Activated CD8-positive, alpha-beta memory T cell treated with anti-CD3 and anti-CD28 coated beads for 36 hours (primary cell): ENCODE data around the gene F11. TPM values are rescaled to one million over a fixed set of nuclear protein-coding genes. Genes with fewer than 3 reads are reported as not detected.
"Not testable (repeated sequence)": the region's sequence is repeated elsewhere in the genome, so short reads cannot be mapped to it uniquely, and the experiment has no call there.

Experiments
- CTCF ChIA-PET: fragments of 350-600 bp; sonication (Branson Sonifier 250); formaldehyde crosslinking; loops from one replicate; lab custom pipeline; 2021; ENCODE audit warnings: antibody characterized with exemption; lab: Charles Lee
- POLR2A ChIA-PET: fragments of 350-600 bp; sonication (Branson Sonifier 250); formaldehyde crosslinking; loops from one replicate; lab custom pipeline; 2021; ENCODE audit warnings: antibody characterized with exemption; lab: Charles Lee
- total RNA-seq, 2 experiments: library from RNA; stranded (reverse); gene quantifications; one replicate each; pipeline ENCODE4 v1.2.3, GENCODE V29; 2021

F11 gene
- total RNA-seq, 2 experiments from 2014 or later = not detected

DNA sequence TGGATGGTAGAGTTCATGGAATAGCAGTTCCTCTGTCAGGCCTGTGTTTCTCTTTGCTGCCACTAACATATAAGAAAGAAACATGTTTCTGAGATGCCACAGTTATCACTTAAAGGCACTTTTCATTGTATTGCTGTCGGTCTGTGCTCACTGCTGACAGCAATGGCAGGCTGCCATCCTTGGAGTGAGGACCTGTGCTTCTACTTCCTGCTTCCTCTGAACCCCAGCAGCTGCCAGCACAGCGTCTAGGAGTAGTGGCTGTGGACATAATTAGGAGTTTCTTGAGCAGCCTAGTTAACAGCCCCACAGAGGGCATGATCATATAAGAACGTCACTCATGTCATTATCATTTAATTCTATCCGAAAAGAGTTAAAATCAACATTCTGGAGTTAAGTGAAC, 30.5 kb downstream of the F11 start:
- ChIA-PET CTCF (interaction anchor here (0.7 kb wide), 1 partner anchor 291 kb away, joined by 3 read pairs; no protein-coding TSS in a partner anchor), POLR2A (no interaction called here)

- ChIA-PET CTCF (no interaction called here), POLR2A (no interaction called here)
Observed at GRCh38 chr4:186297013-186297645, 31.1 kb downstream of the F11 start.

DNA sequence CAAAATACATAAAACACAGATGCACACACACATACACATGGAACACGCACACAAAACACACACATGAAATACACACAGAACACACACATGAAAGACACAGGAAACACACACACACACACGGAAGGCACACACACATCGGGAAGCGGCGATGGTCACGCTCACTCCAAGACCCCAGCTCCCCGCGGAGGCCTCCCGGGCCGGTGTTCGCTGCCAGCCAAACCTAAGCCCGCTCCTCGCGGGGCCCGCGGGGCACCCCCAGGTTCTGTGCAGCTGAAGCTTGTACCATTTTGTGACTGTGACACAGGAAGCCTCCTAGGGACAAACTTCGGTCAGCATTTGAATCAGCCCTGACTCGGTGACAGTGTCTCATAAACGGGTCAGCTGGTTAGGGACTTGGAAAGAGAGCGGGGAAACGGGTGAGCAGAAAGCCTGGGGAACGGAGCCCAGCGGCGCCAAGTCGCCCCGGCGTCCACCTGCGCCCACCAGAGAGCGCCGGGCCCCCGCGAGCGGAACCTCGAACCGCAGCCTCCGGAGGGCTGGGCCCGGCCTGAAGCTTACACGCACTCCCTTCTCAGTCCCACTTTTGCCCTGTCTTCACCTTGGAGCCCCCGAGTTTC, 32.1 kb downstream of the F11 start:
- POLR2A ChIA-PET = no interaction called here

DNA sequence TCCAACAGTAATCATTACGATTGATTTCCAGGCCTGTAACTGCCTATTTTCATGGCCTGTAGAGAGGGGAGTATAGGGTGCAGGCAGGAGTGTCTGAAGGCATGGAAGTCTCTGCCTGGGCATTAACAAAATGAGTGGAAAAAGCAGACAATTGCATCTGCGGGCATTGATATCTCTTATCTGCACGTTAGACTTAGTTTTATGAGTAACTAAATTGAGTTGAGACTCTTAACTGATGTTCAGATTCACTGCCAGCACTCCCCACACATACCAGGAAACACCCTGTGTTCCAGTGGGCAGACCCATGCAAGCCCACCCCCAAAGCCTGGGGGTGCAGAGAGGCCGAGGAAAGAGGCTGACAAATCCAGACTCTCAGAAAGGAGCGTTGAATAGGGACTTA, 33.3 kb downstream of the F11 start:
- ChIA-PET POLR2A (no interaction called here), CTCF (interaction anchor here (0.6 kb wide), 1 partner anchor 212 kb away, joined by 3 read pairs; no protein-coding TSS in a partner anchor)

More for the DNA sequence above, 32.1 kb downstream of the F11 start:
- CTCF ChIA-PET = no interaction called here

DNA sequence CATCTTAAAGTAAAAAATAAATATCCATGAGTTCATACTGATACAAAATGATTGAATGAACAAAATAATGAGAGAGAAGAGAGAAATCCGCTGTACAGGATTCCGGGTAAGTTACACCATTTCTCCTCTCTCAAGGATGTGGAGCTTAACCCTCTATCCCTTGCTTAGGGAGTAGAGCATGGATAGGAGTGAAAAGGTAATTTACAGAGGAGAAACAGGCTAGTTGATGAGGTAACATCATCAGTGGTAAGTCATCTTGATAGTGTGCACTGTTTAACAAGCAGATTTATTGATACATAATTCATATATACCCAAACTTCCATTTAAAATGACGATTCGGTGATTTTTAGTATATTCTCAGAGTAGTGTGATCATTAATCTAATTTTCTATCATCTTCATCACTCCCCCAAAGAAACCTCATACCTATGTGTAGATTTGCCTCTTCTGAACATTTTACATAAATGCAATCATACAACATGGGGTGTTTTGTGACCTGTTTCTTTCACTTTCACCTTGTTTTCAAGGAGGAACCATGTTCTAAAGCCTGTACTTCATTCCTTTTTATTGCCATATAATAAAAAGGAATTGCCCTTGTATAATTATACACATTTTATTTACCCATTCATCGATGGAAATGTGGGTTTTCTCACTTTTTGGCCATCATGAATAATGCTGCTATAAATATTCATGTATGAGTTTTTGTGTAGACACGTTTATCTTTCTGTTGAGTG, 34.8 kb downstream of the F11 start:
- CTCF ChIA-PET = no interaction called here
- POLR2A ChIA-PET = no interaction called here

DNA sequence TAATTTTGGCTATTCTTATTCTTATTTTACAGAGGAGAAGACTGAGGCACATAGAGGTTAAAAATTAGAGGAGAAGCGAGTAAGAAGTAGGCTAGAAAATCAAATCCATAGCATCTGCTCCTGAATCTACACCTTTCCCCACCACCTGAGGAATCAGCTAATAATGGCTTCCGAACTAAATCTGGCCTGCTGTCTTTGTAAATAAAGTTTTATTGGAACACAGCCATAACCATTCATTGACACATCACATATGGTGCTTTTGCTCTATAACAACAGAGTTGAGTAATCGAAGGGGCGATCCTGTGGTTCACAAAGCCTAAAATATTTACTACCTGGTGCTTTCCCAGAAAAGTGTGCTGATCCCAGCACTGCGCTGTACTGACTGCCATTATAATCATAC, 38.2 kb downstream of the F11 start:
- CTCF ChIA-PET = no interaction called here
- POLR2A ChIA-PET = no interaction called here

GRCh38 chr4:186304866-186305505, 39.0 kb downstream of the F11 start:
- POLR2A ChIA-PET = no interaction called here
- CTCF ChIA-PET = no interaction called here

DNA sequence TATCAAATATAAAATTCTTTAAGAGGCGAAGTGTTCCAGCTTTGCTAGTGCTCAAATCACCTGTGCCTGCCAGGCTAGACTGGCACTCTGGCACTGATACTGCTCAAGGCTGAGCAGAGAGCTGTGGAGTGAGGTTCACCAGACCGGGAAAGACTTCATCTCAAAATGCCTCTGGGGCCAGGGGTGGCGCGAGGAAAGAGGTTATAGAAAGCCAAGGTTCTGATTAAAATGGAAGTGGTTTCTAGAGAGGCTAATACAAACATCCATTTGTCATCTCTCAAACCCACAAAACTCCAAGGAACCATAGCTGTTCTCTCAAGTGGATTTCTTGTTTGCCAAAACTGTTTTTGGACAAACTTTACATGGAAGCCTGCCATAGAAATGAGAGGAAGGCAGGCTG, 41.5 kb downstream of the F11 start:
- CTCF ChIA-PET = no interaction called here
- POLR2A ChIA-PET = no interaction called here

- POLR2A ChIA-PET = no interaction called here
- CTCF ChIA-PET = no interaction called here
Observed at GRCh38 chr4:186307916-186308315, 41.9 kb downstream of the F11 start.

- POLR2A ChIA-PET = no interaction called here
- CTCF ChIA-PET = no interaction called here
Observed at GRCh38 chr4:186318481-186318880, 52.5 kb downstream of the F11 start.

DNA sequence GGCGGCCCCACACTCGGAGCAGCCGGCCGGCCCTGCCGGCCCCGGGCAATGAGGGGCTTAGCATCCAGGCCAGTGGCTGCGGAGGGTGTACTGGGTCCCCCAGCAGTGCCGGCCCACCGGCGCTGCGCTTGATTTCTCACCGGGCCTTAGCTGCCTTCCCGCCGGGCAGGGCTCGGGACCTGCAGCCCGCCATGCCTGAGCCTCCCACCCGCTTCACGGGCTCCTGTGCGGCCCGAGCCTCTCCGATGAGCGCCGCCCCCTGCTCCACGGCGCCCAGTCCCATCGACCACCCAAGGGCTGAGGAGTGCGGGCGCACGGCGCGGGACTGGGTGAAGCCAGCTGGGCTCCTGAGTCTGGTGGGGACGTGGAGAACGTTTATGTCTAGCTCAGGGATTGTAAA, 58.7 kb downstream of the F11 start:
- POLR2A ChIA-PET, CTCF ChIA-PET: not testable (repeated sequence)

DNA sequence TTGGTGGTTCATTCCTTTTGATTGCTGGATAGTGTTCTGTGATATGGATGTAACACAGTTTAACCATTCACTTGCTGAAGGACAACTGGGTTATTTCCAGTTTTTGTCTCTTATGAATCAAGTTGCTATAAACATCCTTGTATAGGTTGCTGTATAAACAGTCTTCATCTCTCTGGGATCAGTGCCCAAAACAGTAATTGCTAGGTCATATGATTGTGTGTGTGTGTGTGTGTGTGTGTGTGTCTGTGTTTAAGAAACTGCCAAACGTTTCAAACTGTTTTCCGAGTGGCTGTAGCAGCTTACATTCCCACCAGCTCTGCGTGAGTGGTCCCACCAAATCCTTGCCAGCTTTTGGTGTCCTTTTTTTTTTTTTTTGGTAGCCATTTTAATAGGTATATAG, 60.4 kb downstream of the F11 start:
- ChIA-PET POLR2A (no interaction called here), CTCF (no interaction called here)

- CTCF ChIA-PET = no interaction called here
- POLR2A ChIA-PET = no interaction called here
Observed at GRCh38 chr4:186329372-186329771, 63.4 kb downstream of the F11 start.

DNA sequence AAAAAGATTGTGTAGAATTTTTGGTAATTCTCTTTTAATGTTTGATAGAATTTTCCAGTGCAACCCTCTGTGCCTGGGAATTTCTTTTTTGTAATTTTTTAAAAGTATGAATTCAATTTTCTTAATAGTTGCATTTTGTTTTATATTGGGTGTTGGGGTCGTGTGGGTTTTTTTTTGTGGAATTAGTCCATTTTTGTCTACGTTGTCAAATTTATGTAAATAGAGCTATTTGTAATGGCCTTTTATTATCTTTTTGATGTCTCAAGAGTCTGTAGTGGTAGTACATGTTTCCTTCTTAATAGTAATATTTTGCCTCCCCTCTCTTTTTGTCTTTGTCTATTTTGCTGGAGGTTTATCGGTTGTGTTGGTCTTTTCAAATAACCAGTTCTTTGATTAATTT, 64.4 kb downstream of the F11 start:
- POLR2A ChIA-PET = no interaction called here
- CTCF ChIA-PET = no interaction called here

- ChIA-PET POLR2A (no interaction called here), CTCF (no interaction called here)
Observed at GRCh38 chr4:186335793-186336192, 69.8 kb downstream of the F11 start.

Other genes starting within 250 kb of the F11 start
- gene TLR3, start 197.0 kb upstream of the F11 start, total RNA-seq = under 1 TPM; 0.06 to 0.13 TPM
- under 1 TPM; 0.40 to 0.70 TPM for gene FAM149A, start 161.5 kb upstream of the F11 start, total RNA-seq
- 1 to 10 TPM; 7.3 to 8.1 TPM for gene CYP4V2, start 74.6 kb upstream of the F11 start, total RNA-seq
- not detected for gene KLKB1, start 38.7 kb upstream of the F11 start, total RNA-seq